K562 (cell line): ENCODE measurements around the gene NUP210. TPM values are rescaled to one million over a fixed set of nuclear protein-coding genes. Genes with fewer than 3 reads are reported as not detected.

Experiments used
- ATAC-seq: fragments of 200-7000 bp; cut with Tn5 transposase; 3 replicates; pipeline ENCODE4 v1.9.1; 2020; ENCODE audit warnings: moderate library complexity
- BruUV-seq: library from RNA; stranded (reverse); fragments of 400-500 nt; replicated peaks from 2 replicates; lab custom pipeline; 2021; lab: Mats Ljungman, UMichigan
- CTCF ChIA-PET: fragments of 300-600 bp; formaldehyde crosslinking; extraction: SDS; loops from one replicate; lab custom pipeline; 2021; ENCODE audit warnings: low intra/inter-chr PET ratio; lab: Yijun Ruan, JAX
- POLR2A ChIA-PET: fragments of 300-600, 350-650 bp; sonication (Branson Sonifier 250); formaldehyde crosslinking; extraction: SDS; loops from one replicate; lab custom pipeline; 2021; ENCODE audit warnings: antibody characterized with exemption, inconsistent platforms; lab: Yijun Ruan, JAX
- DNase-seq, 4 experiments: peaks; one replicate each; pipeline versions ENCODE4 v3.0.0 to v3.0.0-alpha.2; 2011 to 2018; ENCODE audit warnings: low spot score in 3 of 4, mixed read lengths in 3 of 4; ENCODE audit errors: extremely low read depth in 1 of 4
- FAIRE-seq: peaks from 2 replicates; lab custom pipeline; 2011; peaks lifted over from hg19 to GRCh38; lab: Jason Lieb, UNC
- H2AFZ ChIP-seq: 2 replicates; pipeline ENCODE4 v1.6.0; 2011; ENCODE audit warnings: low read depth, low read length, control low read depth, inconsistent platforms
- H3K27ac ChIP-seq: fragments of 200-600 bp; 3 replicates; pipeline ENCODE4 v1.8.0; 2011; ENCODE audit warnings: low read depth, mild to moderate bottlenecking, control low read depth, inconsistent platforms, low read length, moderate library complexity, mixed read lengths; ENCODE audit errors: extremely low read depth
- H3K27me3 ChIP-seq, 2 experiments: fragments of 300-600 bp in 1 of 2; 2 replicates in 1 of 2; 3 replicates in 1 of 2; pipeline versions ENCODE4 v1.6.0 to v1.8.0; 2011; ENCODE audit warnings: inconsistent platforms in 2 of 2, low read length in 2 of 2, mild to moderate bottlenecking in 1 of 2, mixed read lengths in 1 of 2, moderate library complexity in 1 of 2; ENCODE audit not compliant: control insufficient read depth in 2 of 2, insufficient read depth in 2 of 2
- H3K36me3 ChIP-seq: fragments of 300-600 bp; 3 replicates; pipeline ENCODE4 v1.8.0; 2011; ENCODE audit warnings: mild to moderate bottlenecking, low read length, inconsistent platforms; ENCODE audit not compliant: control insufficient read depth, insufficient read depth
- H3K4me1 ChIP-seq, 2 experiments: fragments of 200-600 bp in 1 of 2; replicated peaks in 1 of 2; 2 replicates in 1 of 2; 3 replicates in 1 of 2; pipeline versions ENCODE4 v1.5.1 to v1.8.0; 2011; ENCODE audit warnings: inconsistent platforms in 2 of 2, low read length in 2 of 2, mild to moderate bottlenecking in 1 of 2, mixed read lengths in 1 of 2, moderate library complexity in 1 of 2; ENCODE audit not compliant: control insufficient read depth in 2 of 2, insufficient read depth in 2 of 2
- H3K4me2 ChIP-seq: 2 replicates; pipeline ENCODE4 v1.6.1; 2011; ENCODE audit warnings: low read length, control low read depth, inconsistent platforms, mixed read lengths; ENCODE audit not compliant: insufficient read depth
- H3K4me3 ChIP-seq: fragments of 200-600 bp; sonication (generic), shearing (Covaris generic); 2 replicates; pipeline ENCODE4 v1.5.1; 2016; ENCODE audit warnings: control low read depth, inconsistent platforms
- H3K79me2 ChIP-seq: fragments of 200-600 bp; 3 replicates; pipeline ENCODE4 v1.8.0; 2011; ENCODE audit warnings: low read length, inconsistent platforms; ENCODE audit not compliant: control insufficient read depth, insufficient read depth
- H3K9ac ChIP-seq, 2 experiments: 2 replicates each; pipeline versions ENCODE4 v1.6.0 to v1.6.1; 2011; ENCODE audit warnings: low read depth in 2 of 2, low read length in 2 of 2, control low read depth in 1 of 2, inconsistent platforms in 1 of 2, mild to moderate bottlenecking in 1 of 2, mixed read lengths in 1 of 2; ENCODE audit not compliant: insufficient read depth in 1 of 2
- H3K9me1 ChIP-seq: one replicate; pipeline ENCODE4 v1.6.0; 2011; ENCODE audit warnings: inconsistent platforms, mild to moderate bottlenecking, low read length, moderate library complexity; ENCODE audit not compliant: control insufficient read depth, insufficient read depth
- H3K9me3 ChIP-seq: replicated peaks from 2 replicates; pipeline ENCODE4 v1.5.1; 2011; ENCODE audit warnings: low read depth, low read length, inconsistent platforms; ENCODE audit not compliant: control insufficient read depth, insufficient read depth
- H4K20me1 ChIP-seq: replicated peaks from 2 replicates; pipeline ENCODE4 v1.6.1; 2011; ENCODE audit warnings: low read length, inconsistent platforms, mixed read lengths; ENCODE audit not compliant: control insufficient read depth, insufficient read depth
- NFATC3 ChIP-seq: fragments of 450-650 bp; IDR thresholded peaks from 2 replicates; pipeline ENCODE4 v1.6.1; 2017; ENCODE audit warnings: mild to moderate bottlenecking
- POLR2G ChIP-seq: fragments of 200-400 bp; formaldehyde crosslinking; IDR thresholded peaks from 2 replicates; pipeline ENCODE4 v1.6.1; 2017; ENCODE audit warnings: low read depth, mild to moderate bottlenecking, antibody characterized with exemption, low read length, moderate library complexity
- RBM22 ChIP-seq: fragments of 200-400 bp; formaldehyde crosslinking; IDR thresholded peaks from 2 replicates; pipeline ENCODE4 v1.6.1; 2018; ENCODE audit warnings: low read length, low read depth; ENCODE audit not compliant: poor library complexity, severe bottlenecking
- WGBS: fragments of 100-300 bp; shearing (Covaris generic); methylation state at CpG from one replicate; pipeline ENCODE4 v1.1.6; 2016; ENCODE audit warnings: low coverage, mixed read lengths; ENCODE audit not compliant: insufficient coverage; ENCODE audit errors: missing lambda C conversion rate; 5-methylcytosine and 5-hydroxymethylcytosine counted together
- in situ Hi-C: fragments of 300-500 bp; cut with MboI; formaldehyde crosslinking; loops from 4 replicates; pipeline ENCODE4 v1.15.0; 2018; ENCODE audit warnings: inconsistent platforms, mixed read lengths
- intact Hi-C: fragments of 100-400 bp; cut with micrococcal nuclease; formaldehyde crosslinking; loops from 2 replicates; pipeline ENCODE4 v1.14.2; 2022
- polyA plus RNA-seq, 8 experiments: library from polyadenylated mRNA; depleted of rRNA in 4 of 8; stranded (reverse) in 5 of 8; unstranded in 3 of 8; fragments of >200 nt; fragmentation: Nextera tagmentation in 2 of 8; fragmentation: Illumina TruSeq in 1 of 8; extraction: Ambion mirVana in 2 of 8; extraction: Trizol in 1 of 8; gene quantifications; 2 replicates each; pipeline versions ENCODE4 v1.2.1 to v1.2.3, GENCODE V29; 2011 to 2014; ENCODE audit warnings: inconsistent platforms in 1 of 8, missing spikeins in 1 of 8
- total RNA-seq, 7 experiments: library from RNA; depleted of rRNA in 6 of 7; stranded (reverse); fragments of >200 nt in 6 of 7; fragmentation: Illumina TruSeq in 2 of 7; extraction: Trizol in 2 of 7; gene quantifications; 2 replicates each; pipeline versions ENCODE4 v1.2.1 to v1.2.3, GENCODE V29; 2011 to 2021; ENCODE audit warnings: low replicate concordance in 1 of 7
- TF ChIP-seq, protein P1 (sequence below): fragments of 450-650 bp; IDR thresholded peaks from 2 replicates; pipeline ENCODE4 v1.6.1; 2016; ENCODE audit warnings: antibody characterized with exemption
- TF ChIP-seq, protein P2 (sequence below), 2 experiments: fragments of 450-650 bp; IDR thresholded peaks; 2 replicates each; pipeline ENCODE4 v1.6.1; 2016

Gene NUP210
- total and polyA plus RNA-seq, 9 of the 15 experiments (the other 6 are each of a cell fraction or from before 2014, with no cell fraction given) = 1.2 to 138 (median 44.0) TPM

DNA sequence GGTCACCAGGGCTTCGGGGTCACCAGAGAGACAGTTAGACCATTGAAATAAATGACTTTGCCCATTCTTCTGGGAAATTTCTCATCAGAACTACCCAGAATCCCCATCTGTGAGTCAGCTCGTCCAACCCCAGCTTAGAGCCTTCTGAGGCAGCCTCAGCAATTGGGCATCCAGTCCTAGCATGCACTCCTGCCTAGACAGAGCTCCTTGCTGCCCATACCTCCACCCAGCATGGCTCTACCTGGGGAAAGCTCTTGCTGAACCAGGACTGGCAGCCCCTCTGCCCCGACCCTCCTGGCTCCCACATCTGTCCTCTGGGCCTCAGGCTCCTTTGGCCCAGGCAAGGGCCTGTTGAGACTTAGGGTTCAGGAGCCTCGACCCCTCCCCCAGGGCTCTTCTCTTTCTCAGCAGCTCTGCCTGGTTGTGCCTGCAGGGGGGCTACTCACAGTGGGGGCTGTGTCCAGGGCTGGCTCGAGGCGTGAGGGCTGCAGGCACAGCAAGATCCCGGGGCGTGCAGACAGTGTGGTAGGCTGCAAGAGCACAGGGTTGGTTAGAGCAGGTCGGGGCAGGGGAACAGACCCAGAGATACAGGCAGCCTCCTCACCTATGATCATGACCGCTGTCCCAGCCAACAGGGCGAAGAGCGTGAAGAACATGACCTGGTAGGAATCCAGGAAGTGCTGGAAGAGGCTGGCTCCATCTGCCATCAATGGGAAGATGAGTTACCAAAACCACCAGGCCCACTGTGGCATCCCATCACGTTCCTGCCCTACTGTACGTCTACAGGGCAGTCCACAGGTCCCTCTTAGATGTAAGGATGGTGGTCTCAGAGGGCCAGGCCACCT, 101.3 kb downstream of the NUP210 start:
- BruUV-seq = no TSS peak
- in situ Hi-C loops = no loop called here
- FAIRE-seq (no peak), ATAC-seq (no peak), DNase-seq (no peak)
- Histone ChIP-seq H3K4me1 (peaks cover 0 to 2% of the 10 kb centered on the region in 2 experiments; a peak in 1 of 5 replicates), H3K9me1 (no peaks in the 10 kb centered on the region), H3K36me3 (peaks cover 95% of the 10 kb centered on the region; the same call in 2 of the 3 replicates), H3K79me2 (no peaks in the 10 kb centered on the region), H3K27ac (no peak overlapping the region), H3K4me2 (no peak overlapping the region), H3K27me3 (no peaks in the 10 kb centered on the region), H3K4me3 (no peak overlapping the region), H4K20me1 (0 out of 2 replicates have a peak, but pooled peaks cover 8% of the 10 kb centered on the region), H3K9me3 (no peaks in the 10 kb centered on the region), H3K9ac (peak overlapping the region in 1 of 2 experiments; percentile 36; a peak in 1 of 4 replicates), H2AFZ (no peak overlapping the region)
- intact Hi-C loops = no loop called here
- ChIA-PET POLR2A (interaction anchor here (0.6 to 1.6 kb wide), 7 partner anchors 8 to 418 kb away, joined by 3 to 8 read pairs (median 3); no protein-coding TSS in a partner anchor), CTCF (no interaction called here)
- 92% methylated on average over 14 of the region's 14 CpGs for WGBS
- TF ChIP-seq, protein P1, sequence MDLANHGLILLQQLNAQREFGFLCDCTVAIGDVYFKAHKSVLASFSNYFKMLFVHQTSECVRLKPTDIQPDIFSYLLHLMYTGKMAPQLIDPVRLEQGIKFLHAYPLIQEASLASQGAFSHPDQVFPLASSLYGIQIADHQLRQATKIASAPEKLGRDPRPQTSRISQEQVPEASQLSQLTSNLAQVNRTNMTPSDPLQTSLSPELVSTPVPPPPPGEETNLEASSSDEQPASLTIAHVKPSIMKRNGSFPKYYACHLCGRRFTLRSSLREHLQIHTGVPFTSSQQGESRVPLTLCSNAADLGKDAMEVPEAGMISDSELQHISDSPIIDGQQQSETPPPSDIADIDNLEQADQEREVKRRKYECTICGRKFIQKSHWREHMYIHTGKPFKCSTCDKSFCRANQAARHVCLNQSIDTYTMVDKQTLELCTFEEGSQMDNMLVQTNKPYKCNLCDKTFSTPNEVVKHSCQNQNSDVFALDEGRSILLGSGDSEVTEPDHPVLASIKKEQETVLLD = no peak
- TF ChIP-seq POLR2G = 0 out of 2 replicates have a peak, but pooled peaks have one; percentile 36
- TF ChIP-seq NFATC3 = no peak
- TF ChIP-seq RBM22 = peak; percentile 73
- TF ChIP-seq, protein P2, sequence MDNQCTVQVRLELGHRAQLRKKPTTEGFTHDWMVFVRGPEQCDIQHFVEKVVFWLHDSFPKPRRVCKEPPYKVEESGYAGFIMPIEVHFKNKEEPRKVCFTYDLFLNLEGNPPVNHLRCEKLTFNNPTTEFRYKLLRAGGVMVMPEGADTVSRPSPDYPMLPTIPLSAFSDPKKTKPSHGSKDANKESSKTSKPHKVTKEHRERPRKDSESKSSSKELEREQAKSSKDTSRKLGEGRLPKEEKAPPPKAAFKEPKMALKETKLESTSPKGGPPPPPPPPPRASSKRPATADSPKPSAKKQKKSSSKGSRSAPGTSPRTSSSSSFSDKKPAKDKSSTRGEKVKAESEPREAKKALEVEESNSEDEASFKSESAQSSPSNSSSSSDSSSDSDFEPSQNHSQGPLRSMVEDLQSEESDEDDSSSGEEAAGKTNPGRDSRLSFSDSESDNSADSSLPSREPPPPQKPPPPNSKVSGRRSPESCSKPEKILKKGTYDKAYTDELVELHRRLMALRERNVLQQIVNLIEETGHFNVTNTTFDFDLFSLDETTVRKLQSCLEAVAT (IDR thresholded peaks at IDR 0.05) = no peak
